ENCODE results near the gene TMEM203. TPM values are rescaled to one million over a fixed set of nuclear protein-coding genes. Genes with fewer than 3 reads are reported as not detected.

Gene TMEM203
- polyA plus RNA-seq, 1 of the 3 experiments (the other 2 are of a cell fraction) = 55.6 TPM

DNA sequence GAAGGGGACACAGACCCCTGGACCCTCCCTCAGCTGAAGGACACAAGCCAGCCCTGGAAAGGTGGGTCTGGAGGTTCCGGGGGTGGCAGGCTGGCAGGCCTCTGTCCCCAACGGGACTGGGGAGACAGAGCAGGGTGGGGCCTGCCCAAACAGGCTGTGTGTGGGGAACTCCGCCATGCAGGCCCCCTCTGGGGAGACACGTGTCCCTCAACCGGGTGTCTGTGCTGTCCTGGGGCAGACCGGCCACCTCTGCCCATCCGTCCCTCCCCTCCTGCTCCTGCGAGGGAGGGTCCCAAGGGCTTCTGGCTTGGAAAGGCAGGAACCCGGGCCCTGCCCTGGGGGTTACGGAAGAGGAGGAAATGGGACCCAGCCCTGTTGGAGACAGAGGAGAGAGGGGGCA, 26.7 kb upstream of the TMEM203 start:
- Histone ChIP-seq H3K79me2 (ENCODE audit: insufficient read depth) (no peaks in the 10 kb centered on the region), H3K9ac (no peak overlapping the region), H3K4me2 (no peak overlapping the region), H3K9me3 (no peaks in the 10 kb centered on the region), H3K27ac (ENCODE audit: low read depth in 2 of 2, low read length in 1 of 2) (no peak overlapping the region), H3K9me2 (no peaks in the 10 kb centered on the region), H3K27me3 (ENCODE audit: insufficient read depth) (no peaks in the 10 kb centered on the region), H2AFZ (ENCODE audit: low read depth) (no peak overlapping the region), H3K4me1 (ENCODE audit: control insufficient read depth in 1 of 2, insufficient read depth in 2 of 2, low read depth in 1 of 2, low read length in 1 of 2) (peaks cover 0 to 33% of the 10 kb centered on the region in 2 experiments; a peak in 1 of 4 replicates), H3K4me3 (ENCODE audit: low read depth in 2 of 2, low read length in 1 of 2) (no peak overlapping the region), H3K36me3 (replicated peaks in 1 of 2; ENCODE audit: control insufficient read depth in 1 of 2, insufficient read depth in 2 of 2, low read length in 1 of 2) (no peaks in the 10 kb centered on the region), H3F3A (replicated peaks; ENCODE audit: insufficient read depth) (peaks cover 7% of the 10 kb centered on the region), H4K20me1 (ENCODE audit: insufficient read depth) (no peaks in the 10 kb centered on the region)
- POLR2A ChIA-PET = no interaction called here
- no peak for DNase-seq
- TF ChIP-seq GABPA (IDR thresholded peaks at IDR 0.05; ENCODE audit: low read depth) (no peak), EZH2phosphoT487 (IDR thresholded peaks at IDR 0.05; ENCODE audit: borderline replicate concordance, low read depth) (no peak)
- CTCF ChIA-PET = no interaction called here
- WGBS (ENCODE audit: low lambda C conversion rate) = 64% methylated on average over 7 of the region's 10 CpGs

DNA sequence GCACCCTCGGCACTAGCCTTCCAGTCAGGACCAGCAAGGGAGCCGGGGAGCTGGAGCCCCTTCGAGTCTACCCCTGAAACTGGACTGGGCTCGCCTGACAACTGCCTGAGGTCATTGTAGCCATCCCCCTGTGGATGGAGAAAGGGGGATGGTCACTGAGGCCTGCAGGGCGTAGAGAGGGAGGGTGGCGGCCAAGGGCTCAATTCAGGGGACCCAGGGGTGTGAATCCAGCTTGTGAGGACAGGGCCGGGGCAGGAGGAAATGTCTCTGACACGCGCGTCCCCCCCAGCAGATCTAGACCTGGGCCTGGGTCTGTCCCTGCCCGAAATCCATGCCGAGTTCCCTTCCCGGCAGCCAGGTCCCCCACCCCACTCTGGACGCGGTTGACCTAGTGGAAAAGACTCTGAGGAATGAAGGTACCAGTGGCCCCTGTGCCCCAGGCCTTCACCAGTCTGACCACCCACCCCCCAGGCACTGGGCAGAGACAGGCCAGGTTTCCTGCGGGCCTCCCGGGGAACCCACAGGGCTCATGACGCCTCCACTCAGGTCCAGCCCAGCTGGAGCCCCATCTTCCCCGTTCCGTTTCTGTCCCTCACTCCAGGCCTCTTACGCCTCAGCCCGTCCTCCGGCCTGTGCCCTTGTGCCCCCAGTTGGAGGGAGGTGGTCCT, 26.1 kb upstream of the TMEM203 start:
- H4K20me1 ChIP-seq (ENCODE audit: insufficient read depth) = no peaks in the 10 kb centered on the region
- H3K4me3 ChIP-seq (ENCODE audit: low read depth in 2 of 2, low read length in 1 of 2) = no peak overlapping the region
- no peaks in the 10 kb centered on the region for H3K27me3 ChIP-seq (ENCODE audit: insufficient read depth)
- TF ChIP-seq YY1 (IDR thresholded peaks at IDR 0.05; ENCODE audit: low read depth) = no peak
- ChIA-PET CTCF (no interaction called here), POLR2A (no interaction called here)
- no peak overlapping the region for H2AFZ ChIP-seq (ENCODE audit: low read depth)
- H3K9me3 ChIP-seq = no peaks in the 10 kb centered on the region
- peaks cover 11% of the 10 kb centered on the region for H3F3A ChIP-seq (replicated peaks; ENCODE audit: insufficient read depth)
- H3K4me1 ChIP-seq (ENCODE audit: control insufficient read depth in 1 of 2, insufficient read depth in 2 of 2, low read depth in 1 of 2, low read length in 1 of 2) = peaks cover 0 to 34% of the 10 kb centered on the region in 2 experiments; a peak in 1 of 4 replicates
- no peak overlapping the region for H3K9ac ChIP-seq
- H3K9me2 ChIP-seq = no peaks in the 10 kb centered on the region
- no peaks in the 10 kb centered on the region for H3K36me3 ChIP-seq (replicated peaks in 1 of 2; ENCODE audit: control insufficient read depth in 1 of 2, insufficient read depth in 2 of 2, low read length in 1 of 2)
- H3K4me2 ChIP-seq = no peak overlapping the region
- 93% methylated on average over 19 of the region's 23 CpGs for WGBS (ENCODE audit: low lambda C conversion rate)
- DNase-seq = no peak
- no peaks in the 10 kb centered on the region for H3K79me2 ChIP-seq (ENCODE audit: insufficient read depth)
- H3K27ac ChIP-seq (ENCODE audit: low read depth in 2 of 2, low read length in 1 of 2) = no peak overlapping the region

DNA sequence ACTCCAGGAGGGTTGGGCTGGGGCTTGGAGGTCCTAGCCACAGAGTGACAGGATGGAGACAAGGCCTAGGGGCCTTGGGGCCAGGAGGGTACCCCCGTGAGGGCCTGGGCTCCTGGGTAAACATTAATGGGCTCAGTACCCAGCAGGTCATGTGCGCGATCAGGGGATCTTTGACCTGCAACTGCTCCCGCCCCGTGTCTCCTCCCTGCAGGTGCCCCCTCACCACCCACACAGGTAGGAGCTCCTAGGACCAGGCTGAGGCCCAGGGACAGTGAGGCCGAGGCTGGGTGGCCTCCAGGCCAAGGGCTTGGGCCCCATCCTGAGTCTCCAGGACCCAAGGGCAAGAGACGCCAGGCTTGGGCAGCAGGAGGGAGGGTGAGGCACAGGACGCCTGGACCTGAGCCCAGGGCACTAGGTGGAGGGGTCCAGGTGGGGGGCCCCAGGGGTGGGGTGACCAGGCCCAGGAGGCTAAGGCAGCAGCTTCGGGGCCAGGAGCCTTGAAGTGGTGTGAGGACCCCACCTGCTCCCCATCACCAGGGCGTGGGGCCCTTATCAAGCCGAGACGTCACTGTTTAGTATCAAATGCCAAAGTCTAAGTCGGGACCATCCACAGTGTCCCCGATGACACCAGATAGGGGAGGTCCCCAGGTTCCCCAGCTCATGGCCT, 25.4 kb upstream of the TMEM203 start, which contains the start of gene SLC34A3:
SLC34A3 (plus strand) TSS at position 197 of the 667 bp plus-strand sequence. CDS start 802 bp downstream, outside the sequence.
- no peak for DNase-seq
- Histone ChIP-seq H3K9ac (no peak within 1 kb of the TSS), H3K36me3 (replicated peaks in 1 of 2; ENCODE audit: control insufficient read depth in 1 of 2, insufficient read depth in 2 of 2, low read length in 1 of 2) (no peaks in the 10 kb centered on the region), H3F3A (replicated peaks; ENCODE audit: insufficient read depth) (peaks cover 15% of the 10 kb centered on the region), H4K20me1 (ENCODE audit: insufficient read depth) (no peaks in the 10 kb centered on the region), H3K27ac (ENCODE audit: low read depth in 2 of 2, low read length in 1 of 2) (no peak within 1 kb of the TSS; a peak in 1 of 4 replicates), H2AFZ (ENCODE audit: low read depth) (no peak within 1 kb of the TSS), H3K9me3 (no peaks in the 10 kb centered on the region), H3K27me3 (ENCODE audit: insufficient read depth) (no peaks in the 10 kb centered on the region), H3K4me1 (ENCODE audit: control insufficient read depth in 1 of 2, insufficient read depth in 2 of 2, low read depth in 1 of 2, low read length in 1 of 2) (peaks cover 0 to 35% of the 10 kb centered on the region in 2 experiments; a peak in 1 of 4 replicates), H3K4me3 (ENCODE audit: low read depth in 2 of 2, low read length in 1 of 2) (no peak within 1 kb of the TSS), H3K79me2 (ENCODE audit: insufficient read depth) (no peaks in the 10 kb centered on the region), H3K4me2 (no peak within 1 kb of the TSS), H3K9me2 (no peaks in the 10 kb centered on the region)
- 67% methylated on average over 1 of the region's 14 CpGs for WGBS (ENCODE audit: low lambda C conversion rate)
- ChIA-PET POLR2A (no interaction called here), CTCF (interaction anchor here (1.1 to 1.5 kb wide), 2 partner anchors 164 to 196 kb away, joined by 3 to 5 read pairs; no protein-coding TSS in a partner anchor)
- TF ChIP-seq TAF1 (IDR thresholded peaks at IDR 0.05; ENCODE audit: borderline replicate concordance, low read depth, low read length) (no peak), FOXJ3 (CRISPR knock-in tag; IDR thresholded peaks at IDR 0.05) (no peak), YY1 (IDR thresholded peaks at IDR 0.05; ENCODE audit: low read depth) (no peak), GABPA (IDR thresholded peaks at IDR 0.05; ENCODE audit: low read depth) (no peak), NFIC (IDR thresholded peaks at IDR 0.05; ENCODE audit: borderline replicate concordance) (no peak), RFX5 (IDR thresholded peaks at IDR 0.05; ENCODE audit: low read length) (no peak), MXI1 (IDR thresholded peaks at IDR 0.05; ENCODE audit: low read depth, low read length) (no peak), POLR2AphosphoS5 (IDR thresholded peaks at IDR 0.05; ENCODE audit: low read depth, low read length) (no peak), EP300 (IDR thresholded peaks at IDR 0.05; ENCODE audit: borderline replicate concordance in 1 of 2, low read depth in 1 of 2, low read length in 1 of 2) (no peak), EZH2phosphoT487 (IDR thresholded peaks at IDR 0.05; ENCODE audit: borderline replicate concordance, low read depth) (no peak), ELF1 (IDR thresholded peaks at IDR 0.05) (no peak), RAD21 (IDR thresholded peaks at IDR 0.05; ENCODE audit: low read length) (no peak), JUND (IDR thresholded peaks at IDR 0.05) (no peak), NRF1 (IDR thresholded peaks at IDR 0.05; ENCODE audit: low read depth, low read length) (no peak), SIN3A (IDR thresholded peaks at IDR 0.05; ENCODE audit: borderline replicate concordance, low read depth, low read length) (no peak), SMC3 (IDR thresholded peaks at IDR 0.05; ENCODE audit: low read depth, low read length) (no peak), MEF2A (IDR thresholded peaks at IDR 0.05; ENCODE audit: borderline replicate concordance, low read depth) (no peak)
- TF ChIP-seq, protein P1, sequence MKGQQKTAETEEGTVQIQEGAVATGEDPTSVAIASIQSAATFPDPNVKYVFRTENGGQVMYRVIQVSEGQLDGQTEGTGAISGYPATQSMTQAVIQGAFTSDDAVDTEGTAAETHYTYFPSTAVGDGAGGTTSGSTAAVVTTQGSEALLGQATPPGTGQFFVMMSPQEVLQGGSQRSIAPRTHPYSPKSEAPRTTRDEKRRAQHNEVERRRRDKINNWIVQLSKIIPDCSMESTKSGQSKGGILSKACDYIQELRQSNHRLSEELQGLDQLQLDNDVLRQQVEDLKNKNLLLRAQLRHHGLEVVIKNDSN (IDR thresholded peaks at IDR 0.05; ENCODE audit: borderline replicate concordance, low read depth) = no peak
- TF ChIP-seq, protein P2, sequence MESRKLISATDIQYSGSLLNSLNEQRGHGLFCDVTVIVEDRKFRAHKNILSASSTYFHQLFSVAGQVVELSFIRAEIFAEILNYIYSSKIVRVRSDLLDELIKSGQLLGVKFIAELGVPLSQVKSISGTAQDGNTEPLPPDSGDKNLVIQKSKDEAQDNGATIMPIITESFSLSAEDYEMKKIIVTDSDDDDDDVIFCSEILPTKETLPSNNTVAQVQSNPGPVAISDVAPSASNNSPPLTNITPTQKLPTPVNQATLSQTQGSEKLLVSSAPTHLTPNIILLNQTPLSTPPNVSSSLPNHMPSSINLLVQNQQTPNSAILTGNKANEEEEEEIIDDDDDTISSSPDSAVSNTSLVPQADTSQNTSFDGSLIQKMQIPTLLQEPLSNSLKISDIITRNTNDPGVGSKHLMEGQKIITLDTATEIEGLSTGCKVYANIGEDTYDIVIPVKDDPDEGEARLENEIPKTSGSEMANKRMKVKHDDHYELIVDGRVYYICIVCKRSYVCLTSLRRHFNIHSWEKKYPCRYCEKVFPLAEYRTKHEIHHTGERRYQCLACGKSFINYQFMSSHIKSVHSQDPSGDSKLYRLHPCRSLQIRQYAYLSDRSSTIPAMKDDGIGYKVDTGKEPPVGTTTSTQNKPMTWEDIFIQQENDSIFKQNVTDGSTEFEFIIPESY (IDR thresholded peaks at IDR 0.05; ENCODE audit: borderline replicate concordance, low read depth) = no peak
